ENCODE measurements around the gene PPP1R26. TPM values are rescaled to one million over a fixed set of nuclear protein-coding genes. Genes with fewer than 3 reads are reported as not detected.

The PPP1R26 gene
- total RNA-seq, 4 donors from 2014 or later: 5.4 to 10.9 (median 8.3) TPM

DNA sequence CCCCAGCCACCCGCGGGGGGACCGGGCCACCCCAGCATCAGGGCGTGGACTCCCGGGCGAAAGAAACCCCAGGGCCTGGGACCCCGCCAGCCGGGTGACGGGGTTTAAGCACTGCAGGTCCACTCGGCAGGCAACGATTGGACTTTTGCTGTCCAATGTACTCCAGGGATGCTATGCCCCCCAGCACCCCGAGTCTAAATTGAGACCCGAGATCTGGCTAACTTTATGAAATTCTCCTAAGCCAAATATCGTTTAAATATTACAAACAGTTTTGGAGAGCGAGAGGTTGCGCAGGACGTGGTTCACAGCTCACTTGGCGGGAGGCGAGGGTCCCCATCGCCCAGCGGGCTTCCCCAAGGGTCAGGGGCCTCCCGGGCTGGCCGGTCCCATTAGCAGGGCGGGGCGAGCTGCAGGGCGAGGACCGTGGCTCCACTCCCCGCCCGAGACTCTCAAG lies 20.5 kb downstream of the PPP1R26 start:
- DNase-seq: no peak
- 0% methylated on average over 1 to 6 of the region's 29 CpGs for WGBS, 2 donors
- H3K27me3 ChIP-seq: no peaks in the 10 kb centered on the region
- H3K9me3 ChIP-seq: no peaks in the 10 kb centered on the region
- H3K36me3 ChIP-seq: peaks cover 9 to 36% (median 15%) of the 10 kb centered on the region in 3 donors
- H3K4me3 ChIP-seq: peak overlapping the region; percentile 70 to 91 (median 78)
- H3K27ac ChIP-seq: peak overlapping the region; percentile 79 to 88 (median 82)
- H3K4me1 ChIP-seq: peaks cover 19 to 40% (median 22%) of the 10 kb centered on the region in 3 donors
- TF ChIP-seq, protein P1, sequence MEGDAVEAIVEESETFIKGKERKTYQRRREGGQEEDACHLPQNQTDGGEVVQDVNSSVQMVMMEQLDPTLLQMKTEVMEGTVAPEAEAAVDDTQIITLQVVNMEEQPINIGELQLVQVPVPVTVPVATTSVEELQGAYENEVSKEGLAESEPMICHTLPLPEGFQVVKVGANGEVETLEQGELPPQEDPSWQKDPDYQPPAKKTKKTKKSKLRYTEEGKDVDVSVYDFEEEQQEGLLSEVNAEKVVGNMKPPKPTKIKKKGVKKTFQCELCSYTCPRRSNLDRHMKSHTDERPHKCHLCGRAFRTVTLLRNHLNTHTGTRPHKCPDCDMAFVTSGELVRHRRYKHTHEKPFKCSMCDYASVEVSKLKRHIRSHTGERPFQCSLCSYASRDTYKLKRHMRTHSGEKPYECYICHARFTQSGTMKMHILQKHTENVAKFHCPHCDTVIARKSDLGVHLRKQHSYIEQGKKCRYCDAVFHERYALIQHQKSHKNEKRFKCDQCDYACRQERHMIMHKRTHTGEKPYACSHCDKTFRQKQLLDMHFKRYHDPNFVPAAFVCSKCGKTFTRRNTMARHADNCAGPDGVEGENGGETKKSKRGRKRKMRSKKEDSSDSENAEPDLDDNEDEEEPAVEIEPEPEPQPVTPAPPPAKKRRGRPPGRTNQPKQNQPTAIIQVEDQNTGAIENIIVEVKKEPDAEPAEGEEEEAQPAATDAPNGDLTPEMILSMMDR (IDR thresholded peaks at IDR 0.05): no peak
- no peak for TF ChIP-seq POLR2A (IDR thresholded peaks at IDR 0.05)
- intact Hi-C loops (cut with DNase I): no loop called here

DNA sequence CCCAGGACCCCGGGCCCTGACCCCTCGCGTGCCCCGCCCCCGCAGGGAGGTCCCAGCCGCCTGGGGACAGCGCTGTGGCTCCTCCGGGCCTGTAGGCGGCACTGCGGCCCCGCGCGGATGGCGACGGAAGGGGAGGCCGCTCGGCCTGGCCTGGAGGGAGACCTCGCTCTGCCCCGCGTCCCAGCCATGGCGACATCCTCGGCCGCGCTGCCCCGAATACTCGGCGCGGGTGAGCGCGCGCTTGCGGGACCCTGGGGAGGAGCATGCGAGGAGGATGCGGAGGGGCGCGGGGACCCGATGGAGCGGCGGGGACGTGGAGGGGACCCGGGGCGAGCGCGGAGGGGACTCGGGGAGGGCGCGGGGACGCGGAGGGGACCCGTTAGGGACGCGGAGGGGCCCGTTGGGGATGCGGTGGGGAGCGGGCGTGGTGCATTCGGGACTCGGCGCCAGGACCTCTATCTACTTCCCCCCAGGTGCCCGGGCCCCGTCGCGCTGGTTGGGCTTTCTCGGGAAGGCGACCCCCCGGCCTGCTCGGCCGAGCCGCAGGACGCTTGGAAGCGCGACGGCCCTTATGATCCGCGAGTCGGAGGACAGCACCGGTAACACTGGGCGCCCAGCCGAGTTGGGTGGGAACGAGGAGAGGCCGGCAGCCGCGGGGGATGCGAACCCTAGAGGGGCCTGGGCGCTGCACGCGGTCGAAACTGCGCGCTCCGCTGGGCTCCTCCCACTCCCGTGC lies 21.1 kb downstream of the PPP1R26 start, which contains the start of gene MRPS2:
Gene MRPS2, plus strand, starts transcription at position 158 of the 736 bp plus-strand sequence. Its CDS starts 29 bp downstream, at position 187.
- DNase-seq: peak; percentile 41
- Histone ChIP-seq H3K4me3 (peak within 1 kb of the TSS; percentile 70 to 91 (median 78)), H3K9me3 (no peaks in the 10 kb centered on the region), H3K27me3 (no peaks in the 10 kb centered on the region), H3K36me3 (peaks cover 9 to 40% (median 15%) of the 10 kb centered on the region in 3 donors), H3K27ac (peak within 1 kb of the TSS; percentile 79 to 88 (median 82)), H3K4me1 (peaks cover 19 to 40% (median 22%) of the 10 kb centered on the region in 3 donors)
- WGBS, 2 donors: no CpG with 5 or more reads among the region's 92 CpGs
- intact Hi-C loops (cut with DNase I): no loop called here
- TF ChIP-seq POLR2A (IDR thresholded peaks at IDR 0.05): no peak
- TF ChIP-seq, protein P1 (IDR thresholded peaks at IDR 0.05): peak; percentile 82 to 90 (median 83)

DNA sequence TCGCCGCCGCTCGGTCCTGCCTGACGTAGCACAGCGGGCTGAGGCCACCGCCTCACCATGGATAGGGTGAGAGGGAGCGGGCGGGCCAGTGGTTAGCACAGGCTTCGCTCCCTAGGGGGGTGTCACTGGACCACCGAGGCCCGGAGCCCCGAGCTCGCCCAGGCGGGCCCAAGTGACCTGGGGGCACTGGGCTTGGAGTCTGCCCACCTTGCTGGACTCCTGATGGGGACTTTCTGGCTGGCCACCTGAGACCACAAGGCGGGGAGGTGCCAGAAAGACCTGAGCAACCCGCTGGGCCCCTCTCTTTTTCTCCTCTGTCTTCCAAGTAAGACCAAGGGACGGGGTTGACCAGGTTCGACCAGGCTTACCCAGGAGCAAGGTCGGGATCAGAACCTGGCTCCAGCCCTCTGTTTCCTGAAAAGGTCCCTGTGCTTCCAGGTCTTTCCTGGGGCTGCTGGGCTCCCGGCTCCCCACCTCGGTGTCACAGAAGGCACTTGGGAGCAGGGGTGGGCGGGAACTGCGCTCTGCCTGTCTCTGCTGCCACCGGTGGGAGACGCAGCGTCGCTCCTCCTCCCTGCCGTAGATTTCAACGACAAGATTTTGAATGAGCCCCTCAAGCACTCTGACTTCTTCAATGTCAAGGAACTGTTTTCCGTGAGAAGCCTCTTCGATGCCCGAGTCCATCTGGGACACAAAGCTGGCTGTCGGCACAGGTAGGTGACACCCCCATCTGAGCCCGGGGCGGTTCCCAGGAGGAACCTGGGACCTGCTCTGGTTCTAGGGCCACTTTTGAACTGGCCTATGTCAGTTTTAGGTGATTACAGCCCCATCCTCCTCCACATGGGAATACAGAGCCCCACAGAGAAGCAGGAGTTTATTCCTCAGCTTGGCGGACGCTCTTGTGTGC lies 21.9 kb downstream of the PPP1R26 start:
- Histone ChIP-seq H3K36me3 (peaks cover 9 to 40% (median 15%) of the 10 kb centered on the region in 3 donors), H3K4me1 (peaks cover 19 to 40% (median 22%) of the 10 kb centered on the region in 3 donors), H3K27me3 (no peaks in the 10 kb centered on the region), H3K27ac (peak overlapping the region in 3 of 4 donors; percentile 79 to 82 (median 82)), H3K9me3 (no peaks in the 10 kb centered on the region), H3K4me3 (peak overlapping the region; percentile 70 to 91 (median 78))
- TF ChIP-seq, protein P1 (IDR thresholded peaks at IDR 0.05): no peak
- TF ChIP-seq POLR2A (IDR thresholded peaks at IDR 0.05): no peak
- no peak for DNase-seq
- WGBS, 2 donors: 61 to 70% methylated on average over 12 to 22 of the region's 38 CpGs
- intact Hi-C loops (cut with DNase I): no loop called here

DNA sequence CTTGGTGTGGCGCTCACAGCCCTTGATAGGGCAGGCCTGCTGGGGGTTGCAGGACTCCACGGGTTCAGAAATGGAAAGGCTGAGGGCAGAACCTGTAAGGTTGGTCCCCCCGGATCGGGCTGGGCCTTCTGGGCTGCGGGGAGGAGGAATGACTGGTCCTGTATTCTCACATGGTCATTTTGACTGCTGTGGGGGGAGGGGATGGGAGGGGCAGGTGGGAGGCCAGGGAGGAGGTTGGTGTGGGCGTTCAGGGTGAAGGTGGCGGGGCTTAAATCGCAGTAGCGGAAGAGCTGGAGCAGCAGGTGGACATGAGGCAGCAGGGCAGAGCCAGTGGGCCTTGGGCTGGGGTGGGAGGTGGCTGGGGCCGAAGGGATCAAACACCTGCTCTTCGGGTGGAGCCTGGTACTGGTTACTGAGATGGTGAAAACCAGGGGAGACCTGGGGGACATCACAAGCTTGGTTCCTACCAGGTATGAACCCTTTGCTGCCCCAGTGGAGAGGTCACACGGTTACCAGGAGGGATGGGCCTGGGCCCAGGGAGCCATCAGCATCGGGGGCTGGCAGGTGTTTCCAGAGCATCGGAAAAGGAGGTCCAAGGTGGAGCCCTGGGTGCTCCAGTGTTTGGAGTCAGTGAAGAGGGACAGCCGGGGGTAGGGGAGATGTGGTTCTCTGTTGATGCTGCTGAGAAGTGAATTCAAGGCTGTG lies 22.7 kb downstream of the PPP1R26 start:
- H3K4me1 ChIP-seq: peaks cover 19 to 40% (median 22%) of the 10 kb centered on the region in 3 donors
- no peaks in the 10 kb centered on the region for H3K27me3 ChIP-seq
- peak overlapping the region in 2 of 4 donors; percentile 72 to 91 for H3K4me3 ChIP-seq
- no peaks in the 10 kb centered on the region for H3K9me3 ChIP-seq
- peaks cover 9 to 40% (median 15%) of the 10 kb centered on the region in 3 donors for H3K36me3 ChIP-seq
- TF ChIP-seq, protein P1 (IDR thresholded peaks at IDR 0.05): no peak
- intact Hi-C loops (cut with DNase I): no loop called here
- H3K27ac ChIP-seq: no peak overlapping the region
- 77 to 90% methylated on average over 10 to 11 of the region's 15 CpGs for WGBS, 2 donors
- DNase-seq: no peak

All from esophagus squamous epithelium (tissue), 5 donors.